Activated naive CD4-positive, alpha-beta T cell treated with Interleukin-2 at 50 U/mL for 16 hours (primary cell): ENCODE data around the gene ENAH.
"Not testable (repeated sequence)": the region's sequence is repeated elsewhere in the genome, so short reads cannot be mapped to it uniquely, and the experiment has no call there.

Experiments
- DNase-seq: peaks from one replicate; pipeline ENCODE4 v3.0.0-alpha.2; 2020

The ENAH gene

GRCh38 chr1:225642177-225642576 lies 10.7 kb downstream of the ENAH start:
- DNase-seq = no peak

GRCh38 chr1:225638853-225639252 lies 14.1 kb downstream of the ENAH start:
- no peak for DNase-seq

GRCh38 chr1:225637651-225638199 lies 15.2 kb downstream of the ENAH start:
- DNase-seq = no peak

- not testable (repeated sequence) for DNase-seq
Measured at GRCh38 chr1:225636992-225637391, 15.9 kb downstream of the ENAH start.

GRCh38 chr1:225635649-225636048 lies 17.3 kb downstream of the ENAH start:
- DNase-seq = no peak

- DNase-seq = not testable (repeated sequence)
Measured at GRCh38 chr1:225632836-225633235, 20.1 kb downstream of the ENAH start.

GRCh38 chr1:225631021-225631663 lies 21.8 kb downstream of the ENAH start:
- DNase-seq = no peak

GRCh38 chr1:225629483-225629882 lies 23.4 kb downstream of the ENAH start:
- no peak for DNase-seq

- not testable (repeated sequence) for DNase-seq
Measured at GRCh38 chr1:225628794-225629193, 24.1 kb downstream of the ENAH start.

- DNase-seq = no peak
Measured at GRCh38 chr1:225627304-225627947, 25.5 kb downstream of the ENAH start.

GRCh38 chr1:225626698-225627097 lies 26.2 kb downstream of the ENAH start:
- DNase-seq = no peak

- DNase-seq = no peak
Measured at GRCh38 chr1:225617956-225618355, 35.0 kb downstream of the ENAH start.

GRCh38 chr1:225617479-225617878 lies 35.4 kb downstream of the ENAH start:
- DNase-seq = no peak

GRCh38 chr1:225615403-225615790 lies 37.5 kb downstream of the ENAH start:
- DNase-seq = not testable (repeated sequence)

GRCh38 chr1:225613006-225613405 lies 39.9 kb downstream of the ENAH start:
- no peak for DNase-seq

- DNase-seq = no peak
Measured at GRCh38 chr1:225612287-225612686, 40.6 kb downstream of the ENAH start.

GRCh38 chr1:225611537-225612223 lies 41.2 kb downstream of the ENAH start:
- DNase-seq = no peak

GRCh38 chr1:225610539-225610938 lies 42.4 kb downstream of the ENAH start:
- no peak for DNase-seq

- no peak for DNase-seq
Measured at GRCh38 chr1:225608014-225608796, 44.7 kb downstream of the ENAH start.

- DNase-seq = no peak
Measured at GRCh38 chr1:225607355-225607754, 45.6 kb downstream of the ENAH start.

- DNase-seq = no peak
Measured at GRCh38 chr1:225603538-225604354, 49.2 kb downstream of the ENAH start.

- no peak for DNase-seq
Measured at GRCh38 chr1:225602590-225603206, 50.2 kb downstream of the ENAH start.
